GM12872 (cell line): Measurements from ENCODE around the gene GHRL.

Experiments used
- CTCF ChIP-seq: IDR thresholded peaks from 3 replicates; pipeline ENCODE4 v1.5.1; 2011; ENCODE audit warnings: low read depth, mild to moderate bottlenecking, low read length, moderate library complexity; ENCODE audit not compliant: insufficient read depth

Gene GHRL

DNA sequence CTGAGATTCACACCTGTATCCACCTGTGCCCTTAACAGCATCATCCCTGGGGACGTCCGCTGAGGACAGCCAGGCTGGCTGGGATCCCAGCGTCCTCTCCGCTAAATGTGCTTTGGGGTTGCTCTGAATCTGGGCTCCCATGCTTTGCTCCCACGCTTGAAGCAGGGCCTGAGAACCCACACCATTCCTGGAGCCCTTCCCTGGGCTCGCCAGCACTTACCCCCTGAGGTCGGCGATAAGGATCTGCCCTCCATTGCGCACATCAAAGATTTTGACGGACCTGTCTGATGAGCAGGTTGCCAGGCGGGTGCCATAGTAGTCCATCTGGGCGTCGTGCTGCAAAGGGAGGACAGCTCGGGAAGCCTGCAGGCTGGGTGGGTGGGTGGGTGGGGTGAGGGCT is 22.4 kb upstream of the GHRL start:
- no peak for TF ChIP-seq CTCF

DNA sequence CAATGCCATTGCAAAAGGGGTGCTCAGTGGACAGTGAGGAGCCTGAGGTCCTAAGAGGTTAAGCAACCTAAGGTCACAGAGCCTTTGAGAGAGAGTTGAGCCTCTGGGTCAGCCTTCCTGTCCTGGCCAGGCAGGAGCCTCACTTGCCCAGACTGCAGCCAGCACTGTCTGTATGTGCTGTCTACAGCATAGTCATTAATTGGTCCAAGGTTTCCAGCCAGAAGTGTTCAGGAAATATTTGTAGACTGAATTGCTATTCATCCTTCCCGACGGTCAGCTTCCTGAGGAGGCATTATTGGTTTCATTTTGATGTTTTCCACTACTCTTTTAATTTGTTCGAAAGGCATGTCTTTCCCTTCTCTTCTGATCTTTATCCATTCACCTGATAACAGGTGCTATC is 20.1 kb upstream of the GHRL start:
- TF ChIP-seq CTCF, result no peak

GRCh38 chr3:10312391-10312790 is 19.6 kb upstream of the GHRL start:
- TF ChIP-seq CTCF, result no peak

DNA sequence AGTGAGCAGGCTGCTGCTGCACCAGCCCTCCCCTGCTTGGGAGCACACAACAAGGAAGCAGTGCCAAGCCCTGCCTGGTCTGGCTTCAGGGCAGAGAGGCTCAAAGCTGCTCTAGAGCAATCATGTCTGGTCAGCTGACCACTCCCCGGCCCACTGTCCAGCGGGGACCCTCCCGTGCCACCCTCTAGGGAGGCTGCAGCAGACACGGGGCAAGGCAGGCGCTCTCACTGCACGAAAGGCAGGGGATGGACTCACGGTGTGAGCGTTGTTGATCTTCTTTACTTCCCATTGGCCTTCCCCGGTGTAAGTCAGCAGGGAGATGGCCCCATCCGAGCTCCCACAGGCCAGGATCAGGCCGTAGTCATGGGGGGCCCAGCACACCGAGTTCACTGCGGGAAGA is 19.0 kb upstream of the GHRL start:
- no peak for TF ChIP-seq CTCF

GRCh38 chr3:10310578-10310977 is 17.8 kb upstream of the GHRL start:
- no peak for TF ChIP-seq CTCF

- no peak for TF ChIP-seq CTCF
Observed at GRCh38 chr3:10309736-10310135, 17.0 kb upstream of the GHRL start.

DNA sequence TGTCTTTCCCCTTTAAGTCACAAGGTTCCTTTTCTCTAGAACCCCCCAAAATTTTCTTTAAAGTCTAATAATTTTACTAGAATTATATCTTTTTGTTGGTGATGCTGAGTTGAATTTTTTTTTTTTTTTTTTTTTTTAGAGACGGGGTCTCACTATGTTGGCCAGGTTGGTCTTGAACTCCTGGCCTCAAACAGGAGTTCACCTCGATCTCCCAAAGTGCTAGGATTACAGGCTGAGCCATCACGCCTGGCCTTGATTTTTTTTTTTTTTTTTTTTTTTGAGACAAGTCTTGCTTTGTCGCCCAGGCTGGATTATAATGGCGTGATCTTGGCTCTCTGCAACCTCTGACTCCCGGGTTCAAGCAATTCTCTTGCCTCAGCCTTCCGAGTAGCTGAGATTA is 15.9 kb upstream of the GHRL start:
- no peak for TF ChIP-seq CTCF

DNA sequence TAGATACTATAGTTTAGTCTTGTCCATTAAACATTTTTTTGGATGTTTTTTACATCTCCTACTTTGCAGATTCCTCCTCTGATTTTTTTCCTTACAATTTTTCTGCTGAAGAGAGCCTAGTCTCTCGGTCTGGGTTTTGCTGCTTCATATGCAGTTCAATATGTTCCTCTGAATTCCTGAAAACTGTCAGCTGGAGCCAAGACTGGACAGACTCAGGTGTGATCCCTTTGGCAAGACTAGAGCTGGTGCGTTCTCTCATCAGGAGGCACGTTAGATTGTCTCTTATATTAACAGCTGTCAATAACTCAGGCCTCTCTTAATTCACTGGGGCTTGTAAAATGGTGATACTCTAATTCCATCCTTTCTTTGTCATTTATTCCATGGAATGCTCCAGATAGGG is 13.4 kb upstream of the GHRL start:
- TF ChIP-seq CTCF, result no peak
